T-helper 1 cell treated with Interleukin-12 subunit alpha and Interleukin-12 subunit beta and Interleukin-4 antibody, amounts not matched to agents 30 μg/mL and 1 μg/mL, for 36 hours (primary cell): ENCODE data around the gene ATAT1.

Source experiments
- H3K27ac Mint-ChIP-seq: one replicate; pipeline ENCODE4 v1.8.0; 2021; ENCODE audit warnings: mild to moderate bottlenecking, mixed read lengths
- H3K27me3 Mint-ChIP-seq: one replicate; pipeline ENCODE4 v1.8.0; 2021; ENCODE audit warnings: low read depth, mixed read lengths
- H3K36me3 Mint-ChIP-seq: one replicate; pipeline ENCODE4 v1.8.0; 2021; ENCODE audit warnings: low read depth, mixed read lengths
- H3K4me1 Mint-ChIP-seq: one replicate; pipeline ENCODE4 v1.8.0; 2021; ENCODE audit warnings: low read depth, mixed read lengths
- H3K4me3 Mint-ChIP-seq: one replicate; pipeline ENCODE4 v1.8.0; 2021; ENCODE audit warnings: mild to moderate bottlenecking, moderate library complexity, mixed read lengths
- H3K9me3 Mint-ChIP-seq: one replicate; pipeline ENCODE4 v1.8.0; 2021; ENCODE audit warnings: mixed read lengths

Gene ATAT1

GRCh38 chr6:30681766-30682142, 55.1 kb downstream of the ATAT1 start:
- Mint-ChIP-seq H3K27me3 (no peaks in the 10 kb centered on the region), H3K4me3 (peak overlapping the region; percentile 100), H3K36me3 (peaks cover 65% of the 10 kb centered on the region), H3K4me1 (peaks cover 23% of the 10 kb centered on the region), H3K27ac (peak overlapping the region; percentile 94), H3K9me3 (no peaks in the 10 kb centered on the region)

- H3K9me3 Mint-ChIP-seq = no peaks in the 10 kb centered on the region
- peaks cover 62% of the 10 kb centered on the region for H3K36me3 Mint-ChIP-seq
- H3K27ac Mint-ChIP-seq = peak overlapping the region; percentile 94
- peak overlapping the region; percentile 100 for H3K4me3 Mint-ChIP-seq
- H3K4me1 Mint-ChIP-seq = peaks cover 23% of the 10 kb centered on the region
- no peaks in the 10 kb centered on the region for H3K27me3 Mint-ChIP-seq
Observed at GRCh38 chr6:30682143-30683117, 55.8 kb downstream of the ATAT1 start.

DNA sequence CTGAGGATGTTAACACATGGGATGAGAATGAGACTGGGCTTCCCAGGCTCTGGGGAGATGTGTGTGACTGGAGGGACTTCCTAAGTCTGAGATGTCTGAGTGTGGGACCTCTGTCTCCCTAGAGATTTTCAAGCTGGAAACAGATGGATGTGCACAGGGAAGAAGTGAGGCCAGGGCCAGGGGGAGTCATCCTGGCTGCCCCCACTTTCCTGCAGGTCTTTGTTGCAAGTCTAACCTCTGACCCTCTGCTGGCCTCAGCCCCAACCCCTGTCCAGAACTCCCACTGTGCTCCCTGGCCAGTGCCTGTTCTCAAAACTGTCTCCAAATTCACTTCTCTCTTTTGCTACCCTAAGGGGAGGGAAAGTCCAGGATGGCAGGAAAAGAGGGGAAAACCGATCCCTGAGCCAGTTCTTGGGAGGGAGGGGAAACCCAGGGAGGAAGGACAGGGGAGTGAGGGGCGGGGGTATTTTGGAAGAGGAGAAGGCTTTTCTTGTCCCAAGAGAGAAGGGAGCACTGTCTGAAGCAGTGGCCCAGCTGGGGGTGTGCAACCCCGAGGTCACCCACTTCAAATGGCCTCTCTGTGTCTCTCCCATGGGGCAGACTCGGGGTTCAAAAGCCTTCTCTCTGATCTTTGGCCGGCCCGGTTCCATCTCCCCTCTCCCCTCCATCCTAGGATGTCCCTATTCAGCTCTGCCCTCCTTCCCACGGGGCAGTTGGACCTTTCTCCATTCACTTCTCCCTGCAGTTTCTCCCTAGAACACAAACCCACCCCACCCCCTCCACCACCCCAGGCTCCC, 56.7 kb downstream of the ATAT1 start:
- H3K27ac Mint-ChIP-seq = peak overlapping the region; percentile 94
- H3K36me3 Mint-ChIP-seq = peaks cover 64% of the 10 kb centered on the region
- no peaks in the 10 kb centered on the region for H3K9me3 Mint-ChIP-seq
- no peaks in the 10 kb centered on the region for H3K27me3 Mint-ChIP-seq
- H3K4me1 Mint-ChIP-seq = peaks cover 31% of the 10 kb centered on the region
- peak overlapping the region; percentile 100 for H3K4me3 Mint-ChIP-seq

DNA sequence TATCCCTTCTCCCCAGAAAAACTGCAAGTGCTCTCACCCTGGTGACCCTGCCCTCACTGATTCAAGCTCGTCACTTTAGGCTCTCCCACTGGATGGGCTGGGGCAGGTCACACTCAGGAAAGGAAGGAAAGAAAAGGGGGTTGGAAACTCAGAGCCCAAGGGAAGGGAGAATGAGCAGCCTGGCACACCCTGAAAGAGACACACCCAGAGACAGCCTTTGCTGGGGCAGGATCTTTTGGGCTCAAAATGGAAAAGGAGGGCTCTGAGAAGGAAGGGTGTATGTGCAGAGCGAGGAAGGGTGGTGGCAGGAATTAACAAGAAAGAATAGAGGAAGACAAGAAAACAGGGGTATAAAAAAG, 57.3 kb downstream of the ATAT1 start:
- peaks cover 63% of the 10 kb centered on the region for H3K36me3 Mint-ChIP-seq

DNA sequence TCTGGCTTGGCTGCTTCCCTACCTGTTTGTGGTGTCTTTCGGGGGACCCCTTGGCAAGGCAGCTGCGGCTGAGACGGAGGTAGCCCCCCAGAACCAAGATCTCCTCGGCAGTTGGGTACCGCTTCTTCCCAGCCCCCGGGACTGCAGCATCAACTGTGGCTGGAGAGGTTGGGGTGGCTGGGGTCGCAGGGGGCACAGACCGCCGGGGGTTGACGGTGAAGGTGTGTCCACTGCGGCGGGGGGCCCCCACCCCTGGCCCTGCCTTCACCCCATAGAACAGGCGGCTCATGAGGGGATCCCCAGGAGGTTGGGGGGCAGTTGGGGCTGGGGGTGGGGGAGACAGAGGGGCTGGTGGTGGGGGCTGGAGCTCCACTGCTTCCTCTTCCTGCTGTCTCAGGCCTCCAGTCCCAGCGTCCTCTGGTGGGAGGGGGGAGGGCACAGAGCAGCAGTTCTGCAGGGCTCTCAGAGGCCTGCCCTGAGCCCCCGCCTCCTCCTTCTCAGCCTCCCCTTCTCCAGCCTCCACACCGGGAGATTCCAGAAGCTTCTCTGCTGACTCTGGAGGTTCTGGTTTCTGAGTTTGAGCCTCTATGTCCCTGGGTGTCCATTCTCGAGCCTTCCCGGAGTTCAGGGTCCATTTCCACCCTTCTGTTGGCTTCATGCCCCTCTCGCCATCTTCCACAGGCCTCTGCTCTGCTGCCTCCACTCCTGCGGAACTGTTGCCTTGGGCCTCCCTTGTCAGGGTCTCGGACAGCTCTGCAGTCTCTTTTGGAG, 57.9 kb downstream of the ATAT1 start:
- no peaks in the 10 kb centered on the region for H3K9me3 Mint-ChIP-seq
- peaks cover 36% of the 10 kb centered on the region for H3K4me1 Mint-ChIP-seq
- H3K27me3 Mint-ChIP-seq = no peaks in the 10 kb centered on the region
- peak overlapping the region; percentile 100 for H3K4me3 Mint-ChIP-seq
- peaks cover 58% of the 10 kb centered on the region for H3K36me3 Mint-ChIP-seq
- H3K27ac Mint-ChIP-seq = peak overlapping the region; percentile 95

More for the DNA sequence above, 57.3 kb downstream of the ATAT1 start:
- peak overlapping the region; percentile 94 for H3K27ac Mint-ChIP-seq
- peak overlapping the region; percentile 100 for H3K4me3 Mint-ChIP-seq
- H3K9me3 Mint-ChIP-seq = no peaks in the 10 kb centered on the region
- H3K27me3 Mint-ChIP-seq = no peaks in the 10 kb centered on the region
- peaks cover 35% of the 10 kb centered on the region for H3K4me1 Mint-ChIP-seq

- H3K36me3 Mint-ChIP-seq = peaks cover 52% of the 10 kb centered on the region
- H3K4me1 Mint-ChIP-seq = peaks cover 36% of the 10 kb centered on the region
- H3K27ac Mint-ChIP-seq = peak overlapping the region; percentile 95
- peak overlapping the region; percentile 100 for H3K4me3 Mint-ChIP-seq
- no peaks in the 10 kb centered on the region for H3K27me3 Mint-ChIP-seq
- H3K9me3 Mint-ChIP-seq = no peaks in the 10 kb centered on the region
Observed at GRCh38 chr6:30685157-30686008, 58.7 kb downstream of the ATAT1 start.

DNA sequence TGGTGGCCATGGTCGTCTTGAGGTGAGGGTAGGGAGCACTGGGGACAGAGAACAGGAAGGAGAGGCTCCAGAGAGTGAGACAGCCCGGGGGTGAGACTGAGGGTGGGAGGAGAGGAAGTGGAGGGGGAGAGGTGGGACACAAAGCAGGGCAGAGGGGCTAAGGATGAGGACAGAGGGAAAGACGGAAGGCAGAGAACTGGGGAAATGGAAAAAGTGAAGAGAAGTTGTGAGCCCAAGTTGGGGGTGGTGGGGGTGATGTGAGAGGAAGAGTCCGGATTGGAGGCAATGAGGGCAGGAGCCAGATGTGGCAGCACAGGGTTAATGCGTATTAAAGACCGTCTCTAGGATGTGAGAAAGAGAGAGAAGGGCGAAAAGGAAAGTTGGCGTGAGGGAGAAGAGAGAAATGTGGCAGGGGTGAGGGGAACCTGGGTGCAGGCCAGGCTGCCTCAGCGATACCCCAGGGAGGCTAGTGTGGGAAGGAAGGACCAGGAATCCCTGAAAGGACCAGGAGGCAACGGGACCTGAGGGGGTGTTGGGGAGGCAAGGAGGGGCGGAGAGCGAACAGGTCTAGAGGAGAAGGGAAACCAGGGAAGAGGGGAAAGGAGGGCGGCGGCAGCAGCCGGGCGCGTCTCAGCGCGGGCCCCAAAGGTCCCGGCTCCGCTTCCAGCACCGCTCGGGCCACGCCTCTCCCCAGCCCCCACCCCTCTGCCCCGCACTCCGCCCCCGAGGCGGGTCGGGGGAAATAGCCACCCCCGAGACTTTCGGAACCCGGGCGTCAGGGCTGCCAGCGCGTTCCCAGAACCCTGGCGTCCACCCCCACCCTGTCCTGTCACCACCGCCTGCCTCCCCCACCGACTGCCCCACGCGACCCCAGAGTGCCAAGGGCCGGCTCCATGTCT, 59.6 kb downstream of the ATAT1 start, which contains the start of gene PPP1R18:
TSS of gene PPP1R18 (minus strand) at position 637 of the 899 bp plus-strand sequence. CDS start at position 10, 627 bp downstream.
- no peaks in the 10 kb centered on the region for H3K27me3 Mint-ChIP-seq
- peak within 1 kb of the TSS; percentile 95 for H3K27ac Mint-ChIP-seq
- no peaks in the 10 kb centered on the region for H3K9me3 Mint-ChIP-seq
- peaks cover 49% of the 10 kb centered on the region for H3K36me3 Mint-ChIP-seq
- peaks cover 38% of the 10 kb centered on the region for H3K4me1 Mint-ChIP-seq
- peak within 1 kb of the TSS; percentile 100 for H3K4me3 Mint-ChIP-seq

DNA sequence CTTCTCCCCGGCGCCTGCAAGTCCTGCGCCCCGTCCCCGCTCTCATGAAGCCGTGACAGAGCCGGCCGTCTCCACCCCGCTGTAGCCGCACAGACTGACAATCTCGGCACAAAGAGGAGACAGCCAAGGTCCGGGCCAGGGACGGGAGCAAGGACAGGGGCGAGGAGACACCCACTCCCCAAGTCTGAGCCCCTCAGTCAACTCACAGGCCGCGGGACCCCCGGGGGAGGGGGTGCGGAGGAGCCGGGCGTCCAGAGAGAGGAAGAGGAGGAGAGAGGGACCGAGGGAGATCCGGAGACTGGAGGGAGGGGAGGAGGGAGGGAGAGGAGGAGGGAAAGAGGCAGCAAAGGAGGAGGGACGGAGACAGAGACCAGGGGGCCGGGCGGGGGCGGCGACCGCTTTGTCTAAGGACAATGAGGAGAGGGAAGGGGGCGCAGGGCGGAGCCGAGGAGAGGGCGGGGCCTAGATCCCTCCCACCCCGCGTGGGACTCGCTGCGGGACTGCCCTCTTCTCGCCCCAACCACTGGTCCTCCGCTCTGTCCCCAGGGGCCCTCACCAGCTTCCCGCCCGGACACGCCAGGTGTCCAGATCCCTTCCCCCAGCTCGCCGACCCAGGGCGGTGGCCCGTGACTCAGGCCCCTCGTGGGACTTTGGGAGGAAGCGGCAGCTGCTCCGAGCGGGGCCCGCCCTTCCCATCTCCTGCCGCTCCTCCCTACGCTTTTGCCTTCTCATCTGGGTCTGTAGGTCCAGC, 60.4 kb downstream of the ATAT1 start:
- Mint-ChIP-seq H3K4me1 (peaks cover 41% of the 10 kb centered on the region), H3K27ac (peak overlapping the region; percentile 95), H3K36me3 (peaks cover 41% of the 10 kb centered on the region), H3K4me3 (peak overlapping the region; percentile 100), H3K9me3 (no peaks in the 10 kb centered on the region), H3K27me3 (no peaks in the 10 kb centered on the region)

- Mint-ChIP-seq H3K4me3 (peak overlapping the region; percentile 100), H3K4me1 (peaks cover 42% of the 10 kb centered on the region), H3K36me3 (peaks cover 35% of the 10 kb centered on the region), H3K27ac (peak overlapping the region; percentile 95), H3K9me3 (no peaks in the 10 kb centered on the region), H3K27me3 (no peaks in the 10 kb centered on the region)
Observed at GRCh38 chr6:30687659-30688431, 61.2 kb downstream of the ATAT1 start.

DNA sequence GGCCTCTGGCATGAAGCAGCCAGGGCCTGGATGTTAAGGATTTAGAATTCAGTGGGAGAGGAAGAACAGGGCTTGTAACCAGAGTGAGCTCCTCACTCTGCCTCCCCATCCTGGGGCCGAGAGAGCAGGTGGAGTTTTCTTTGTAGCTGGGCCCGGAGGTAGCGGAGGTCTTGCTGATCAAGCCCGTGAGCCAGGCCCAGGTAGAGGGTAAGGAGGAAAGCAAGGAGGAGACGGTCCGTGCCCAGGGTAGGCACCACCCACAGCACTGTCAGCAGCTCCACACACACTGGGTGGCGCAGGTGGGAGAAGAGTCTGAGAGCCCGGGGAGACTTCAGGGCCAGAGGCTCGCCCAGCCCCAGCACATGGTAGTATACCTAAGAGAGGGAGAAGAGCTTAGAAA, 61.9 kb downstream of the ATAT1 start:
- H3K9me3 Mint-ChIP-seq = no peaks in the 10 kb centered on the region
- peak overlapping the region; percentile 100 for H3K4me3 Mint-ChIP-seq
- peaks cover 29% of the 10 kb centered on the region for H3K36me3 Mint-ChIP-seq
- peaks cover 42% of the 10 kb centered on the region for H3K4me1 Mint-ChIP-seq
- H3K27ac Mint-ChIP-seq = peak overlapping the region; percentile 79
- H3K27me3 Mint-ChIP-seq = no peaks in the 10 kb centered on the region

DNA sequence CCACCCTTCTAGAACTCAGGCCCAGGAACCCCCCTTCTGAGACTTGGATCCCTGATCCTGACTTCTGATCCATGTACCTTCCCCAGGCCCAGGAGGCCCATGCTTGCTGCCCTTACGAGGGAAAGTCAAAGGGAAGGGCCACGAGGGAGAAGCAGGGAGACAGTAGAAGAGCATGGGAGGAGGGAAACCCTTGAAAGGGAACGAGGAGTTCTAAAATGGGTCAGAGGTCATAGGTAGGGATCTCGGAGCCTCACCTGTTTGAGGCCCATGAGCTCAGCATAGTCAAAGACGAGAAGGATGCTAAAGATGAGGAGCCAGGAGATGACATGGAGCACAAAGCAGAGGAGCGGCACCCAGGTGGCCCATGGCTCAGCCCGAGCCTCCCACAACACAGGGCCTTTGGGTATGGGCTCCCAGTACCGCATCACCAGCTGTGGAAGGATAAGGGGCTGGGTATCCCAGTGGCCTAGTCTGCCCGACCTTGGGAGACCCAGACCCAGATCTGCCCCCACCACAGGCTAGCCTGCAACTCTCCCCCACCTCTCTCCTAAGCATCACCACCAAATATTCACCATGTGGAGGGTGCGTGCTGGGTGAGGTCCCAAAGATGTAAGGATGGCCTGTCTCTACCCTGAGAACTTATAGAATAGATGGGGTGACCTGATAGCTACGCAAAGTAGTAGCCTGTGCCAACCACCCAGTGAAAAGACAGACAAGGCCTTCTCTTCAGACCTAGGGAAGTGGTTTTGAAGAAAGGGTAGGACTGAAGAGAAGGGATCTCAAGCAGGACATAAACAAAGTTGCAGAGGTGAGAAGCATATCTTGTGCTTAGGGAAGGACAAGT, 62.6 kb downstream of the ATAT1 start:
- H3K27ac Mint-ChIP-seq = peak overlapping the region; percentile 90
- no peaks in the 10 kb centered on the region for H3K9me3 Mint-ChIP-seq
- H3K27me3 Mint-ChIP-seq = no peaks in the 10 kb centered on the region

More for the DNA sequence above, 62.6 kb downstream of the ATAT1 start:
- Mint-ChIP-seq H3K4me1 (peaks cover 42% of the 10 kb centered on the region), H3K4me3 (peak overlapping the region; percentile 100), H3K36me3 (peaks cover 22% of the 10 kb centered on the region)
